ENCODE measurements around the gene MATK.

Gene MATK

DNA sequence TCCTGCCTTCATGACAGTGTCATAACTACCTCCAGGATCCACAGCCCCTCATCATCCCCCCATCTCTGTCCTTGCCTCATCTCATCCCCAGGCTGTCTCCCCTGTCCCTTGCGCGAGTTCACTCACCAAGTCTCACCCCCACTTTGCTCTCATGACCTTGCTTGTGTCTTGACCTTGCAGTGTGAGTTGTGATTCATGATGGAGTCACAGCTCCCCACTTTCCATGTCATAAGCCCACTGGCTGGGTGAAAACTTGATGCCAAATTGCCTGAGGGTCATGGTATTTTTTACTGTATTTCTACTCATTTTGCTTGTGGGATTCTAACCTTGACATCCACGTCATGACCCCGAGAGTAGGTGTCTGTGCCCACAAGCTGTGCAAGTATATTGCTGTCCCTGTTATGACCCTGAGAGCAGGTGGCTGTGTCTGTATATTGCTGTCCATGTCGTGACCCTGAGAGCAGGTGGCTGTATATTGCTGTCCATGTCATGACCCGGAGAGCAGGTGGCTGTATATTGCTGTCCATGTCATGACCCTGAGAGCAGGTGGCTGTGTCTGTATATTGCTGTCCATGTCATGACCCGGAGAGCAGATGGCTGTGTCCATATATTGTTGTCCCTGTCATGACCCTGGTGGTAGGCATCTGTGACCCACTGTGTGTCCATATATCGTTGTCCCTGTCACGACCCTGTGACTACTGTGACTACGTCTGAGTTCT is 48.5 kb downstream of the MATK start:
- no peak for TF ChIP-seq EP300 (IDR thresholded peaks at IDR 0.05; ENCODE audit: borderline replicate concordance)
- no peak for TF ChIP-seq MAX (IDR thresholded peaks at IDR 0.05)
- TF ChIP-seq YY1 (IDR thresholded peaks at IDR 0.05; ENCODE audit: low read depth) = no peak
- TF ChIP-seq CEBPB (IDR thresholded peaks at IDR 0.05) = no peak
- no peak for TF ChIP-seq TCF12 (IDR thresholded peaks at IDR 0.05; ENCODE audit: low read depth)
- TF ChIP-seq TAF1 (IDR thresholded peaks at IDR 0.05; ENCODE audit: low read depth) = no peak
- TF ChIP-seq USF1 (IDR thresholded peaks at IDR 0.05) = no peak
- no peak for TF ChIP-seq FOXM1 (IDR thresholded peaks at IDR 0.05; ENCODE audit: borderline replicate concordance, low read depth)
- no peak for TF ChIP-seq RAD21 (IDR thresholded peaks at IDR 0.05; ENCODE audit: low read depth)
- no peak for TF ChIP-seq TEAD4 (IDR thresholded peaks at IDR 0.05)
- no peak for TF ChIP-seq ZBTB7A (IDR thresholded peaks at IDR 0.05; ENCODE audit: low read depth)
- TF ChIP-seq, protein P1, sequence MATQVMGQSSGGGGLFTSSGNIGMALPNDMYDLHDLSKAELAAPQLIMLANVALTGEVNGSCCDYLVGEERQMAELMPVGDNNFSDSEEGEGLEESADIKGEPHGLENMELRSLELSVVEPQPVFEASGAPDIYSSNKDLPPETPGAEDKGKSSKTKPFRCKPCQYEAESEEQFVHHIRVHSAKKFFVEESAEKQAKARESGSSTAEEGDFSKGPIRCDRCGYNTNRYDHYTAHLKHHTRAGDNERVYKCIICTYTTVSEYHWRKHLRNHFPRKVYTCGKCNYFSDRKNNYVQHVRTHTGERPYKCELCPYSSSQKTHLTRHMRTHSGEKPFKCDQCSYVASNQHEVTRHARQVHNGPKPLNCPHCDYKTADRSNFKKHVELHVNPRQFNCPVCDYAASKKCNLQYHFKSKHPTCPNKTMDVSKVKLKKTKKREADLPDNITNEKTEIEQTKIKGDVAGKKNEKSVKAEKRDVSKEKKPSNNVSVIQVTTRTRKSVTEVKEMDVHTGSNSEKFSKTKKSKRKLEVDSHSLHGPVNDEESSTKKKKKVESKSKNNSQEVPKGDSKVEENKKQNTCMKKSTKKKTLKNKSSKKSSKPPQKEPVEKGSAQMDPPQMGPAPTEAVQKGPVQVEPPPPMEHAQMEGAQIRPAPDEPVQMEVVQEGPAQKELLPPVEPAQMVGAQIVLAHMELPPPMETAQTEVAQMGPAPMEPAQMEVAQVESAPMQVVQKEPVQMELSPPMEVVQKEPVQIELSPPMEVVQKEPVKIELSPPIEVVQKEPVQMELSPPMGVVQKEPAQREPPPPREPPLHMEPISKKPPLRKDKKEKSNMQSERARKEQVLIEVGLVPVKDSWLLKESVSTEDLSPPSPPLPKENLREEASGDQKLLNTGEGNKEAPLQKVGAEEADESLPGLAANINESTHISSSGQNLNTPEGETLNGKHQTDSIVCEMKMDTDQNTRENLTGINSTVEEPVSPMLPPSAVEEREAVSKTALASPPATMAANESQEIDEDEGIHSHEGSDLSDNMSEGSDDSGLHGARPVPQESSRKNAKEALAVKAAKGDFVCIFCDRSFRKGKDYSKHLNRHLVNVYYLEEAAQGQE (IDR thresholded peaks at IDR 0.05; ENCODE audit: low read depth) = no peak

DNA sequence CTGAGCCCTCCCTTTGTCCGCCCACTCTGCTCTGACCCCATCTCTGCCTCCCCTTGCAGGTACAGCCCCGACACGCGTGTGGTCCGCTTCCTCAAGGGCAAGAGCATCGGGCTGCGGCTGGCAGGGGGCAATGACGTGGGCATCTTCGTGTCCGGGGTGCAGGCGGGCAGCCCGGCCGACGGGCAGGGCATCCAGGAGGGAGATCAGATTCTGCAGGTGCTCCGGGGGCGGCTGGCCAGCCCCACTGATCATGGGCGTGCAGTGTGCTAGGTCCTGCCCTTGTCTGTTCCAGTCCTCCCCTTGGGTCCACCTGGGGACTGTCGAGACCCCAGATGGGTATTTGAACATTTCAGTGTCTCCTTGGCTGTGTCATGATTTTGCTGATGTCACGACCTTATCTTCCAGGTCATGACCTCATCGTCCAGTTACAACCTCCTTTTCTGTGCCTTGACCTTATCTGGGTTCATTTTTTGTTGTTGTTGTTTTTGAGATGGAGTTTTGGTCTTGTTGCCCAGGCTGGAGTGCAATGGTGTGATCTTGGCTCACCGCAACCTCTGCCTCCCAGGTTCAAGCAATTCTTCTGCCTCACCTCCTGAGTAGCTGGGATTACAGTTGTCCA is 50.0 kb downstream of the MATK start:
- TF ChIP-seq NFIC (IDR thresholded peaks at IDR 0.05) (no peak), TAF1 (IDR thresholded peaks at IDR 0.05; ENCODE audit: low read depth) (no peak), FOXM1 (IDR thresholded peaks at IDR 0.05; ENCODE audit: borderline replicate concordance, low read depth) (no peak), TCF12 (IDR thresholded peaks at IDR 0.05; ENCODE audit: low read depth) (no peak), EP300 (IDR thresholded peaks at IDR 0.05; ENCODE audit: borderline replicate concordance) (no peak), TEAD4 (IDR thresholded peaks at IDR 0.05) (no peak), MAX (IDR thresholded peaks at IDR 0.05) (no peak), RAD21 (IDR thresholded peaks at IDR 0.05; ENCODE audit: low read depth) (no peak), USF1 (IDR thresholded peaks at IDR 0.05) (no peak), ZBTB7A (IDR thresholded peaks at IDR 0.05; ENCODE audit: low read depth) (no peak), CEBPB (IDR thresholded peaks at IDR 0.05) (no peak), EGR1 (IDR thresholded peaks at IDR 0.05) (no peak), YY1 (IDR thresholded peaks at IDR 0.05; ENCODE audit: low read depth) (no peak)
- TF ChIP-seq, protein P1 (IDR thresholded peaks at IDR 0.05; ENCODE audit: low read depth) = no peak

GRCh38 chr19:3734310-3734600 is 51.9 kb downstream of the MATK start:
- TF ChIP-seq CREB1 (IDR thresholded peaks at IDR 0.05; ENCODE audit: low read depth) (no peak), EGR1 (IDR thresholded peaks at IDR 0.05) (no peak), USF1 (IDR thresholded peaks at IDR 0.05) (no peak), ZBTB7A (IDR thresholded peaks at IDR 0.05; ENCODE audit: low read depth) (no peak), TAF1 (IDR thresholded peaks at IDR 0.05; ENCODE audit: low read depth) (no peak), TCF12 (IDR thresholded peaks at IDR 0.05; ENCODE audit: low read depth) (no peak), TEAD4 (IDR thresholded peaks at IDR 0.05) (no peak), RAD21 (IDR thresholded peaks at IDR 0.05; ENCODE audit: low read depth) (no peak), MAX (IDR thresholded peaks at IDR 0.05) (no peak), CEBPB (IDR thresholded peaks at IDR 0.05) (no peak), NFIC (IDR thresholded peaks at IDR 0.05) (no peak), YY1 (IDR thresholded peaks at IDR 0.05; ENCODE audit: low read depth) (no peak), FOXM1 (IDR thresholded peaks at IDR 0.05; ENCODE audit: borderline replicate concordance, low read depth) (no peak), EP300 (IDR thresholded peaks at IDR 0.05; ENCODE audit: borderline replicate concordance) (no peak)
- TF ChIP-seq, protein P1 (IDR thresholded peaks at IDR 0.05; ENCODE audit: low read depth) = no peak
